Gastrocnemius medialis (tissue), 4 donors: ENCODE results near the gene PDE10A. TPM values are rescaled to one million over a fixed set of nuclear protein-coding genes. Genes with fewer than 3 reads are reported as not detected.

Experiments
- ATAC-seq, 2 donors: fragments of 150-250 bp; one replicate each; pipeline ENCODE4 v1.9.1; 2016
- DNase-seq, 2 donors: peaks; one replicate each; pipeline ENCODE4 v3.0.0-alpha.2; 2019
- H3K27ac ChIP-seq, 4 donors: fragments of 200-600 bp; sonication (generic); 1 replicate in 1 of 4; 2 replicates in 3 of 4; pipeline ENCODE4 v1.5.1; 2016 to 2018; ENCODE audit warnings: mild to moderate bottlenecking in 2 of 4, moderate library complexity in 1 of 4
- H3K27me3 ChIP-seq, 3 donors: fragments of 200-600 bp; sonication (generic) in 2 of 3; 1 replicate in 1 of 3; 2 replicates in 2 of 3; pipeline versions ENCODE4 v1.5.1 to v1.6.0; 2016 to 2019; ENCODE audit warnings: mild to moderate bottlenecking in 1 of 3, moderate library complexity in 1 of 3
- H3K36me3 ChIP-seq, 2 donors: fragments of 200-600 bp; sonication (generic) in 1 of 2; one replicate each; pipeline ENCODE4 v1.5.1; 2017 to 2018
- H3K4me1 ChIP-seq, 2 donors: fragments of 200-600 bp; sonication (generic) in 1 of 2; one replicate each; pipeline ENCODE4 v1.5.1; 2016 to 2017; ENCODE audit warnings: mild to moderate bottlenecking in 2 of 2
- H3K4me3 ChIP-seq, 4 donors: fragments of 200-600 bp; sonication (generic) in 3 of 4; 1 replicate in 1 of 4; 2 replicates in 3 of 4; pipeline ENCODE4 v1.5.1; 2016 to 2019; ENCODE audit warnings: mild to moderate bottlenecking in 2 of 4
- H3K9me3 ChIP-seq, 3 donors: fragments of 200-600 bp; sonication (generic) in 2 of 3; 1 replicate in 1 of 3; 2 replicates in 2 of 3; pipeline ENCODE4 v1.5.1; 2016 to 2019
- POLR2A ChIP-seq, 2 donors: fragments of 450-650 bp; IDR thresholded peaks; one replicate each; pipeline ENCODE4 v1.6.1; 2017; ENCODE audit warnings: antibody characterized with exemption in 2 of 2, mild to moderate bottlenecking in 2 of 2, moderate library complexity in 2 of 2
- in situ Hi-C, 4 donors: fragments of 200-750 bp; cut with MboI; loops; one replicate each; pipeline versions ENCODE4 v1.15.0 to v1.8.0; 2017; ENCODE audit warnings: low sequenced_read_pairs in 4 of 4
- intact Hi-C: fragments of 100-400 bp; cut with DNase I; formaldehyde crosslinking; loops from one replicate; pipeline ENCODE4 v1.15.1; 2023; ENCODE audit warnings: low total_unique reads
- total RNA-seq, 4 donors: library from RNA; depleted of rRNA; stranded (reverse); fragments of >200 nt; gene quantifications; one replicate each; pipeline versions ENCODE4 v1.1.0 to v1.2.3, GENCODE V29; 2016
- TF ChIP-seq, protein P1 (sequence below), 5 experiments: fragments of 450-650 bp in 3 of 5; fragments of 200-600 bp in 2 of 5; sonication (generic) in 2 of 5; IDR thresholded peaks in 4 of 5; conservative IDR thresholded peaks in 1 of 5; 1 replicate in 4 of 5; 2 replicates in 1 of 5; pipeline ENCODE4 v1.5.1; 2016 to 2019; ENCODE audit warnings: antibody characterized with exemption in 5 of 5, mild to moderate bottlenecking in 3 of 5, moderate library complexity in 3 of 5

Gene PDE10A
- total RNA-seq, 4 donors from 2014 or later = 0.24 to 1.5 (median 1.2) TPM

DNA sequence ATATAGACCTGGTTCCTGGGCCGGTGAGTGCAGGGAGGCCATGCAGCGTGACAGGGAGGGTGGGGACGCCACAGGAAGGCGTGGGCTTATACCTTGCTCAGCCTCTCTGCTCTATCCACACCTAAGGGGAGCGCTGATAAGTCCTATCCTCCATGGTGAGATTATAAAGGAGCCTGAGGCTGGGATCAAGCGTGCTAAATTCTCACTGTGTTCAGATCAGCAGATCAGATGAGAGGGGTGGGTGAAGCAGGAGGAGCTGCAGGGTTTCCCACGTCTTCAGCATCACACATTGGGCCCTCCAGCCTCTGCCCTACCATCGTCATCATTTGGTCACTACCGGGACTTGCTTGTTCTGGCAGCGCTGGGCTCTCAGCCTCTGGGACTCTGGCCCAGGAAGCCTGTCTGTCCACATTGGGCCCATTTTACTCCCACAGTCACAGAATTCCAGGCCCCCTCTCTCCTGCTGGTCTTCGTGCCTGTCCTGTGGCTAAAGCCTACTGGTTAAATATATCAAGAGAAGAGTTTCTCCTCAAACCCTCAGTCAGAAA, 29.1 kb upstream of the PDE10A start:
- H3K36me3 ChIP-seq = no peaks in the 10 kb centered on the region
- H3K4me3 ChIP-seq = no peak overlapping the region
- DNase-seq = no peak
- no peak for ATAC-seq
- no peaks in the 10 kb centered on the region for H3K27me3 ChIP-seq
- no peaks in the 10 kb centered on the region for H3K9me3 ChIP-seq
- intact Hi-C loops = no loop called here
- H3K4me1 ChIP-seq = no peaks in the 10 kb centered on the region
- in situ Hi-C loops = no loop called here
- no peak overlapping the region for H3K27ac ChIP-seq
- TF ChIP-seq, protein P1, sequence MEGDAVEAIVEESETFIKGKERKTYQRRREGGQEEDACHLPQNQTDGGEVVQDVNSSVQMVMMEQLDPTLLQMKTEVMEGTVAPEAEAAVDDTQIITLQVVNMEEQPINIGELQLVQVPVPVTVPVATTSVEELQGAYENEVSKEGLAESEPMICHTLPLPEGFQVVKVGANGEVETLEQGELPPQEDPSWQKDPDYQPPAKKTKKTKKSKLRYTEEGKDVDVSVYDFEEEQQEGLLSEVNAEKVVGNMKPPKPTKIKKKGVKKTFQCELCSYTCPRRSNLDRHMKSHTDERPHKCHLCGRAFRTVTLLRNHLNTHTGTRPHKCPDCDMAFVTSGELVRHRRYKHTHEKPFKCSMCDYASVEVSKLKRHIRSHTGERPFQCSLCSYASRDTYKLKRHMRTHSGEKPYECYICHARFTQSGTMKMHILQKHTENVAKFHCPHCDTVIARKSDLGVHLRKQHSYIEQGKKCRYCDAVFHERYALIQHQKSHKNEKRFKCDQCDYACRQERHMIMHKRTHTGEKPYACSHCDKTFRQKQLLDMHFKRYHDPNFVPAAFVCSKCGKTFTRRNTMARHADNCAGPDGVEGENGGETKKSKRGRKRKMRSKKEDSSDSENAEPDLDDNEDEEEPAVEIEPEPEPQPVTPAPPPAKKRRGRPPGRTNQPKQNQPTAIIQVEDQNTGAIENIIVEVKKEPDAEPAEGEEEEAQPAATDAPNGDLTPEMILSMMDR (IDR thresholded peaks at IDR 0.05 in 4 of 5, conservative IDR thresholded peaks at IDR 0.05 in 1 of 5) = no peak
- no peak for TF ChIP-seq POLR2A (IDR thresholded peaks at IDR 0.05)

DNA sequence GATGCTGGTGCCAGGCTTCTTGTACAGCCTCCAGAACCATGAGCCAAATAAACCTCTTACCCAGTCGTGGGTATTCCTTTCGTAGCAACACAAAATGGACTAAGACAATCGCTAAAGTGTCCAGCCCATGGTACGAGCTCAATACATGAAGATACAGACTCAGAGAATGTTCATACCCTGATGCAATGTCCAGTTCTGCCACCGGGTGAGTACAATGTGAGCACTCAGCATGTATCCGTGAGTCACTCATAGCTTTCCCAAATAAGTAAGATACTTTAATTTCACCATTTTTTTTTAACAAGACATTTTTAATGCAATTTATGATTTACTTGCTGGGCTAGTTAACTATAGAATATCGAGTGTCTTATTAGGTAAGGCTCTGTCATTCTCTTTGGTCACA, 26.7 kb upstream of the PDE10A start:
- in situ Hi-C loops = no loop called here
- Histone ChIP-seq H3K9me3 (no peaks in the 10 kb centered on the region), H3K27ac (no peak overlapping the region), H3K27me3 (no peaks in the 10 kb centered on the region), H3K36me3 (no peaks in the 10 kb centered on the region), H3K4me3 (no peak overlapping the region), H3K4me1 (no peaks in the 10 kb centered on the region)
- ATAC-seq (no peak), DNase-seq (no peak)
- intact Hi-C loops = no loop called here
- TF ChIP-seq, protein P1 (IDR thresholded peaks at IDR 0.05 in 4 of 5, conservative IDR thresholded peaks at IDR 0.05 in 1 of 5) = no peak
- no peak for TF ChIP-seq POLR2A (IDR thresholded peaks at IDR 0.05)

DNA sequence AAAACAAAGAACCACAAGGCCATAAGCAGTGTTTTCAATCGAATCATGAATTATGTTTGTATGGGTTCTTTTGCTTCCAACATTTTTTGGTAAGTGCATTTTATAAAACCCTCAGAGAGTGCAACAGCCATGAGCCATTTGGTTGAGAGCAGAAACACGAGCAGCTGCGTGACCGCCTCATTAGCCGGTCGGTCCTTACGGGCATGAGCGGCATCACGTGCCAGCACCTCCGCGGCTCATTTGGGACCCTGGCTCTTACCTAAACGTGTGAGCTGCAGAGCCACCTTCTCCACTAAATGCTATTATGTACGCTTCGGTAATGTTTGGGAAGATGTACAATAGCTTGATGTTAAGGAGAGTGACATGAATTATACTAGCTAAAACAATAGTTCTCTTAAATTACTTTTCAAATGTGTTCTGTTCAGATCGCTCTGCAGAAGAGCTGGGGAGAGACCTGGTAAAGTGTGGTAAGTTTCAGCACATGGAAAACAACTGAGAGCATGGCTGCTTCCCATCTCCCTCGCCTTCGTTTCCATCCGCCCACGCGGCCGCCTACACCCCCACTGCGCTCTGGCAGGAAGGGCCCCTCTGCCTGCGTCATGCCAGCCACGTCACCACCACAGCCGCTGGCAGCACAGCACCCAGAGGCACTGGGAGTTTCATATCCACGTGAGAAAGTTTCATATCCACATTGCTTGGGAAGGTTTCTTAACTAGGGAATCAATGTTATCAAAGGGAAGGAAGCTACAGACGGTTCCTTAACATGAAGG, 23.7 kb upstream of the PDE10A start:
- ATAC-seq (no peak), DNase-seq (no peak)
- in situ Hi-C loops (no loop called here), intact Hi-C loops (no loop called here)
- Histone ChIP-seq H3K9me3 (no peaks in the 10 kb centered on the region), H3K27me3 (peaks cover 0 to 6% (median 0%) of the 10 kb centered on the region in 3 donors), H3K4me3 (no peak overlapping the region), H3K4me1 (no peaks in the 10 kb centered on the region), H3K36me3 (no peaks in the 10 kb centered on the region), H3K27ac (no peak overlapping the region)
- TF ChIP-seq, protein P1 (IDR thresholded peaks at IDR 0.05 in 4 of 5, conservative IDR thresholded peaks at IDR 0.05 in 1 of 5) = no peak
- TF ChIP-seq POLR2A (IDR thresholded peaks at IDR 0.05) = no peak

DNA sequence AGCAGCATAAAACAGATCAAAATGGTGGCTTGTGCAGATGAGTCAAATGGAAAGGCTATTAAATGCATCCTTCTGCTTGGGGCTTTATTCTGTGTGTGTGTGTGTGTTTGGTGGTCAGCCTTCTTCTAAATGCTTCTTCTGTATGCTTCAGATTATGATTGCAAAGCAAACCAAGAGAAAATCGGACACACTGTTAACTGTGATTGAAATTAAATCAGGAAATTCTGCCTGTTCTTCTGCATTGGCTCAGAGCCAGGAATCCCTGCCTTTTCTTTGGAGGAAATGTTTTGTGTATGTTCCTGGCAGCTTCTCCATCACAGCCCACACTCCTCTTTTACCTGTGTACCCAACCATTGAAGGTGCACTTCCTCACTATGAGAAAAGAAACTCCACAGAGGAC, 22.3 kb upstream of the PDE10A start:
- Histone ChIP-seq H3K27me3 (peaks cover 0 to 6% (median 0%) of the 10 kb centered on the region in 3 donors), H3K36me3 (no peaks in the 10 kb centered on the region), H3K4me1 (no peaks in the 10 kb centered on the region), H3K9me3 (no peaks in the 10 kb centered on the region), H3K27ac (no peak overlapping the region), H3K4me3 (no peak overlapping the region)
- in situ Hi-C loops = no loop called here
- no peak for DNase-seq
- TF ChIP-seq, protein P1 (IDR thresholded peaks at IDR 0.05 in 4 of 5, conservative IDR thresholded peaks at IDR 0.05 in 1 of 5) = no peak
- no peak for TF ChIP-seq POLR2A (IDR thresholded peaks at IDR 0.05)
- ATAC-seq = no peak
- intact Hi-C loops = no loop called here
